ENCODE data around the gene EMD. TPM values are rescaled to one million over a fixed set of nuclear protein-coding genes. Genes with fewer than 3 reads are reported as not detected.

Gene EMD
- total RNA-seq, 2 donors from 2014 or later = 61.4 to 66.1 TPM

DNA sequence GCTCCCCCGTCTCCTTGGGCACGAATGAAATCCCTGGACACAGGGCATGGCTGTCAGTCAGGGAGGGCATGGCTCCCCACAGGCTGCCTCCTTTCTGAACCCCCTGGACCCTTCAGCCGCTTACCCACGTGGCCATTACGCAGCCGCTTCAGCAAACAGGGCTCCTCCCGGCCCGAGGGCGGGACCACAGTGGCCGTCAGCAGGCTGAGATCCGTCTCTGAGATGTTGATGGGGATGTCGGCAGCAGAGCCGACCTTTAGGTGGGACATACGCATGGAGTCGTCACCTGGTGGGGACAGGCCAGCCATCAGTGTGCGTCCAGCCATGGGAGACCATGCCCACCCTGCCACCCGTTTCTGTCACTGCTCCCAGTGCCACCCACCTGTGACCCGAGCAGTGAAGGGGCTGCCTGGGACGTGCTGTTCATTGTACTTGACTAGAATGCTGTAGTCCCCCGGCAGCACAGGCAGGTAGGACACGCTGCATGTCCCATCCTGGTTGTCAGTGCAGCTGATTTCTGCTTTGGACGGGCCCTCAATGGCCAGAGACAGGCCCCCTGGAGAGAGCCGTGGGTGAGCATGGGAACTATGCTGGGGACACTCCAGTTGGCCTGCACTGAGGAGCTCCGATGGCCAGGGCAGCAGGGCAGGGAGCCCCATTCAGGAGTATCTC lies 25.8 kb upstream of the EMD start:
- H3K36me3 ChIP-seq = no peaks in the 10 kb centered on the region
- no peaks in the 10 kb centered on the region for H3K9me3 ChIP-seq
- no peak for DNase-seq (ENCODE audit: low spot score)
- no peak overlapping the region for H3K4me3 ChIP-seq
- no peak overlapping the region for H3K27ac ChIP-seq
- WGBS = 75% methylated on average over 3 of the region's 24 CpGs
- intact Hi-C loops (cut with DNase I) = no loop called here
- no peaks in the 10 kb centered on the region for H3K27me3 ChIP-seq (replicated peaks; ENCODE audit: insufficient read depth)
- no peaks in the 10 kb centered on the region for H3K4me1 ChIP-seq (replicated peaks)
- TF ChIP-seq POLR2A (IDR thresholded peaks at IDR 0.05) (no peak), CTCF (IDR thresholded peaks at IDR 0.05) (no peak), POLR2AphosphoS5 (IDR thresholded peaks at IDR 0.05) (no peak)

GRCh38 chrX:154354013-154354412 lies 25.1 kb upstream of the EMD start:
- H3K4me3 ChIP-seq = no peak overlapping the region
- intact Hi-C loops (cut with DNase I) = no loop called here
- H3K4me1 ChIP-seq (replicated peaks) = no peaks in the 10 kb centered on the region
- 73% methylated on average over 3 of the region's 14 CpGs for WGBS
- no peak overlapping the region for H3K27ac ChIP-seq
- H3K9me3 ChIP-seq = no peaks in the 10 kb centered on the region
- TF ChIP-seq POLR2AphosphoS5 (IDR thresholded peaks at IDR 0.05) = no peak
- no peak for TF ChIP-seq POLR2A (IDR thresholded peaks at IDR 0.05)
- no peak for TF ChIP-seq CTCF (IDR thresholded peaks at IDR 0.05)
- DNase-seq (ENCODE audit: low spot score) = no peak
- no peaks in the 10 kb centered on the region for H3K27me3 ChIP-seq (replicated peaks; ENCODE audit: insufficient read depth)
- H3K36me3 ChIP-seq = no peaks in the 10 kb centered on the region

- no peak for DNase-seq (ENCODE audit: low spot score)
These were observed 24.6 kb upstream of the EMD start for GRCh38 chrX:154354516-154354915.

GRCh38 chrX:154355094-154355775 lies 23.9 kb upstream of the EMD start:
- TF ChIP-seq POLR2AphosphoS5 (IDR thresholded peaks at IDR 0.05) (no peak), POLR2A (IDR thresholded peaks at IDR 0.05) (no peak), CTCF (IDR thresholded peaks at IDR 0.05) (no peak)
- no peaks in the 10 kb centered on the region for H3K9me3 ChIP-seq
- no peaks in the 10 kb centered on the region for H3K27me3 ChIP-seq (replicated peaks; ENCODE audit: insufficient read depth)
- no peak overlapping the region for H3K27ac ChIP-seq
- no peaks in the 10 kb centered on the region for H3K4me1 ChIP-seq (replicated peaks)
- DNase-seq (ENCODE audit: low spot score) = no peak
- no peak overlapping the region for H3K4me3 ChIP-seq
- 67% methylated on average over 23 of the region's 30 CpGs for WGBS
- intact Hi-C loops (cut with DNase I) = no loop called here
- H3K36me3 ChIP-seq = no peaks in the 10 kb centered on the region

More at GRCh38 chrX:154354516-154354915, 24.6 kb upstream of the EMD start:
- no peak for TF ChIP-seq POLR2AphosphoS5 (IDR thresholded peaks at IDR 0.05)
- Histone ChIP-seq H3K4me3 (no peak overlapping the region), H3K4me1 (replicated peaks) (no peaks in the 10 kb centered on the region), H3K36me3 (no peaks in the 10 kb centered on the region), H3K27ac (no peak overlapping the region), H3K27me3 (replicated peaks; ENCODE audit: insufficient read depth) (no peaks in the 10 kb centered on the region), H3K9me3 (no peaks in the 10 kb centered on the region)
- intact Hi-C loops (cut with DNase I) = no loop called here
- WGBS = 80% methylated on average over 13 of the region's 13 CpGs

DNA sequence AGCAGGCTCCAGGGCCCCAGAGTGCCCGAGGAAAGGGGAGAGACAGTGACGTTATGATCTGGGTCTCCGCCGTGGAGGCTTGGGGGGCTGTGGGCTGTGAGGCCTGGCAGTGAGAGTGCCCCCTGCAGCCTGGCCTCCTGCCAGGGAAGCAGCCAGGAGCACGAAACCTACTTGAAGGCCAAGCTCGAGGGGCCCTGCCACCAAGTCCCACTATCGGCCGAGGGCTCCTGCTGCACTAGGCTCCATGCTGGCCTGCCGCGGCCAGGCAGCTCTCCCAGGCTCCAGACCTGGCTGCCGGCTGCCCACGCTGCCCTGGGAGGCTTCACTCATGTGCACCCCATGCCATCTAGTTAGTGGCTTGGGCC lies 23.3 kb upstream of the EMD start:
- Histone ChIP-seq H3K36me3 (no peaks in the 10 kb centered on the region), H3K27me3 (replicated peaks; ENCODE audit: insufficient read depth) (no peaks in the 10 kb centered on the region), H3K4me3 (no peak overlapping the region), H3K9me3 (no peaks in the 10 kb centered on the region), H3K27ac (no peak overlapping the region), H3K4me1 (replicated peaks) (no peaks in the 10 kb centered on the region)
- WGBS = 69% methylated on average over 2 of the region's 12 CpGs
- intact Hi-C loops (cut with DNase I) = no loop called here
- TF ChIP-seq POLR2AphosphoS5 (IDR thresholded peaks at IDR 0.05) (no peak), CTCF (IDR thresholded peaks at IDR 0.05) (no peak), POLR2A (IDR thresholded peaks at IDR 0.05) (no peak)
- no peak for DNase-seq (ENCODE audit: low spot score)

Data from prostate gland (tissue), 2 donors.